ENCODE results near the gene COLQ. TPM values are rescaled to one million over a fixed set of nuclear protein-coding genes. Genes with fewer than 3 reads are reported as not detected.

The COLQ gene
- polyA plus RNA-seq, 1 donor (not counting 4 experiments of a cell fraction or from before 2014, with no cell fraction given): 0.35 TPM

DNA sequence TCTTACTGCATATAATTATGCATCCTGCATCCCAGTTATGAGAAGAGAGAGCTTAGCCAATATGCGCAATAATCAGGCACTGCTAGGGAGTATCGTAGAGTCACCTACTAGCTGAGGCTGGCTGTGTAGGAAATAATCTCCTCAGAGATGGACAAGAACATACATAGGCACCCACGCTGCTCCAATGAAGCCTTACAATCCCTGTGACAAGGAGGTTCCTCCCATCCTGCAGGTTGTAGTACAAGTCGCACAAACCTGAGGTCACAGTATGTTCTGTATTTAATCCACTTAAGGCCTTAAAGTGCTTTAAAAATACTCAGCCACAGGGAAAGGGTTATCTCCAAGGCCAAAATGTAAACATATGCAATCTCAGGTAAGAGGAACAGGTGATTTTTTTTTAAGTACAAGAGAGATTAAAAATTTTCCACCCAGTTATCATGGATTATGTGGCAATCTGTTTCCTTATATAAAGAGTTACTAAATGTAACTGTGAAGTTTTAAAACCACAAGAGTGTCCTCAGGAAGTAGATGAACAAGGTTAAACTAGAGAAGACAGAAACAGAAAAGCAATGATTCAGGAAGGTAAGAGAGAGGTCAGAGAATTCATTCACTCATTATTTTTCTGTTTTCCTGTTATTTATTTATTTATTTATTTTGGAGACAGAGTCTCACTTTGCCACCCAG lies 7.5 kb upstream of the COLQ start:
- no peaks in the 10 kb centered on the region for H3K9me1 ChIP-seq (ENCODE audit: control insufficient read depth, extremely low read depth, insufficient read depth, low read length)
- H3K9me3 ChIP-seq (ENCODE audit: control insufficient read depth, low read depth, low read length): no peaks in the 10 kb centered on the region
- TF ChIP-seq, protein P1, sequence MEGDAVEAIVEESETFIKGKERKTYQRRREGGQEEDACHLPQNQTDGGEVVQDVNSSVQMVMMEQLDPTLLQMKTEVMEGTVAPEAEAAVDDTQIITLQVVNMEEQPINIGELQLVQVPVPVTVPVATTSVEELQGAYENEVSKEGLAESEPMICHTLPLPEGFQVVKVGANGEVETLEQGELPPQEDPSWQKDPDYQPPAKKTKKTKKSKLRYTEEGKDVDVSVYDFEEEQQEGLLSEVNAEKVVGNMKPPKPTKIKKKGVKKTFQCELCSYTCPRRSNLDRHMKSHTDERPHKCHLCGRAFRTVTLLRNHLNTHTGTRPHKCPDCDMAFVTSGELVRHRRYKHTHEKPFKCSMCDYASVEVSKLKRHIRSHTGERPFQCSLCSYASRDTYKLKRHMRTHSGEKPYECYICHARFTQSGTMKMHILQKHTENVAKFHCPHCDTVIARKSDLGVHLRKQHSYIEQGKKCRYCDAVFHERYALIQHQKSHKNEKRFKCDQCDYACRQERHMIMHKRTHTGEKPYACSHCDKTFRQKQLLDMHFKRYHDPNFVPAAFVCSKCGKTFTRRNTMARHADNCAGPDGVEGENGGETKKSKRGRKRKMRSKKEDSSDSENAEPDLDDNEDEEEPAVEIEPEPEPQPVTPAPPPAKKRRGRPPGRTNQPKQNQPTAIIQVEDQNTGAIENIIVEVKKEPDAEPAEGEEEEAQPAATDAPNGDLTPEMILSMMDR (optimal IDR thresholded peaks at IDR 0.05 in 1 of 3, IDR thresholded peaks at IDR 0.05 in 1 of 3, conservative IDR thresholded peaks at IDR 0.05 in 1 of 3; ENCODE audit: extremely low read depth in 1 of 3, insufficient read depth in 2 of 3, low read length in 3 of 3): no peak
- TF ChIP-seq EZH2 (IDR thresholded peaks at IDR 0.05; ENCODE audit: low read length): no peak
- H3K4me2 ChIP-seq (ENCODE audit: control insufficient read depth, extremely low read depth, insufficient read depth, low read depth, low read length): no peak overlapping the region
- H3K27ac ChIP-seq (ENCODE audit: control insufficient read depth, insufficient read depth, low read length): no peak overlapping the region
- FAIRE-seq (no peak), DNase-seq (ENCODE audit: low read depth, low spot score) (no peak)
- no peaks in the 10 kb centered on the region for H3K79me2 ChIP-seq (ENCODE audit: control insufficient read depth, insufficient read depth, low read length)
- dilution Hi-C loops (cut with MboI; ENCODE audit: extremely low pct_ligation_motif_present, low sequenced_read_pairs): no loop called here
- H3K4me1 ChIP-seq (ENCODE audit: control insufficient read depth, extremely low read depth, insufficient read depth, low read length): no peaks in the 10 kb centered on the region
- no peaks in the 10 kb centered on the region for H3K36me3 ChIP-seq (ENCODE audit: control insufficient read depth in 2 of 2, extremely low read depth in 1 of 2, insufficient read depth in 2 of 2, low read length in 2 of 2)
- no peaks in the 10 kb centered on the region for H3K27me3 ChIP-seq (ENCODE audit: control insufficient read depth, extremely low read depth, insufficient read depth, low read length)
- no peaks in the 10 kb centered on the region for H4K20me1 ChIP-seq (ENCODE audit: control insufficient read depth, extremely low read depth, insufficient read depth, low read length)
- no peak overlapping the region for H2AFZ ChIP-seq (ENCODE audit: control insufficient read depth, low read length)
- H3K9ac ChIP-seq (ENCODE audit: control insufficient read depth, extremely low read depth, insufficient read depth, low read length): no peak overlapping the region
- no peak overlapping the region for H3K4me3 ChIP-seq (ENCODE audit: control insufficient read depth in 2 of 3, extremely low read depth in 1 of 3, insufficient read depth in 2 of 3, low read depth in 1 of 3, low read length in 3 of 3)

DNA sequence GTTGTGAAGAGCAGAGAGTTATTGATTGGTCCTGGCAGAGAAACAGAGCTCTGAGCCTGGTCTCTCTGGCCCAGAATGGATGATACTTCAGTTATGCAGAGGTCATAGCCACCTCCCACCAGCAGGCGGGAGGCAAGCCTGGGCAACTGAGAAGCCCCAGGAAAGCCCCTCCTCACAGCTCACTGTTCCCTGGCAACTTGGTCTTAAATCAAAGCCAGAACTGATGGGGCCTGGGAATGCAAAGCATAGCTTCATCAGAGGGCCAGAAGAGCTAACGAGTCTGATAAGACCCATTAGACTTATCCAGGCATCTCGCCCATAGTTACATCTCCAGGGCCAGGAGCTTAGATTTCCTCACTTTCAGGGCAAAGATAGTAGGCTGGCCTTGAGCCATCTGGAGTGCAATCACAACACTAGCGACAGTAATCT lies 5.5 kb upstream of the COLQ start:
- no peaks in the 10 kb centered on the region for H3K79me2 ChIP-seq (ENCODE audit: control insufficient read depth, insufficient read depth, low read length)
- no peak overlapping the region for H3K4me2 ChIP-seq (ENCODE audit: control insufficient read depth, extremely low read depth, insufficient read depth, low read depth, low read length)
- no peak overlapping the region for H2AFZ ChIP-seq (ENCODE audit: control insufficient read depth, low read length)
- no peaks in the 10 kb centered on the region for H3K9me1 ChIP-seq (ENCODE audit: control insufficient read depth, extremely low read depth, insufficient read depth, low read length)
- H3K4me3 ChIP-seq (ENCODE audit: control insufficient read depth in 2 of 3, extremely low read depth in 1 of 3, insufficient read depth in 2 of 3, low read depth in 1 of 3, low read length in 3 of 3): no peak overlapping the region
- H3K27me3 ChIP-seq (ENCODE audit: control insufficient read depth, extremely low read depth, insufficient read depth, low read length): no peaks in the 10 kb centered on the region
- H3K27ac ChIP-seq (ENCODE audit: control insufficient read depth, insufficient read depth, low read length): no peak overlapping the region
- no peak for FAIRE-seq
- no peak for DNase-seq (ENCODE audit: low read depth, low spot score)
- no peaks in the 10 kb centered on the region for H3K4me1 ChIP-seq (ENCODE audit: control insufficient read depth, extremely low read depth, insufficient read depth, low read length)
- no peaks in the 10 kb centered on the region for H3K36me3 ChIP-seq (ENCODE audit: control insufficient read depth in 2 of 2, extremely low read depth in 1 of 2, insufficient read depth in 2 of 2, low read length in 2 of 2)
- dilution Hi-C loops (cut with MboI; ENCODE audit: extremely low pct_ligation_motif_present, low sequenced_read_pairs): no loop called here
- TF ChIP-seq, protein P1 (optimal IDR thresholded peaks at IDR 0.05 in 1 of 3, IDR thresholded peaks at IDR 0.05 in 1 of 3, conservative IDR thresholded peaks at IDR 0.05 in 1 of 3; ENCODE audit: extremely low read depth in 1 of 3, insufficient read depth in 2 of 3, low read length in 3 of 3): peak; percentile 11 to 57 (median 30)
- TF ChIP-seq EZH2 (IDR thresholded peaks at IDR 0.05; ENCODE audit: low read length): no peak
- no peaks in the 10 kb centered on the region for H4K20me1 ChIP-seq (ENCODE audit: control insufficient read depth, extremely low read depth, insufficient read depth, low read length)
- no peaks in the 10 kb centered on the region for H3K9me3 ChIP-seq (ENCODE audit: control insufficient read depth, low read depth, low read length)
- no peak overlapping the region for H3K9ac ChIP-seq (ENCODE audit: control insufficient read depth, extremely low read depth, insufficient read depth, low read length)

All from keratinocyte (primary cell).